Memory B cell (primary cell): Measurements from ENCODE around the gene CDKN2B-AS1.

ENCODE experiments used
- ATAC-seq: fragments of 150-1000 bp; cut with Tn5 transposase; 2 replicates; pipeline ENCODE4 v1.10.0; 2021; ENCODE audit warnings: low read depth, mild to moderate bottlenecking, moderate library complexity
- DNase-seq, 2 donors: peaks; one replicate each; pipeline ENCODE4 v3.0.0; 2022; ENCODE audit warnings: low spot score in 2 of 2
- H3K27ac Mint-ChIP-seq: one replicate; pipeline ENCODE4 v1.8.0; 2022; ENCODE audit warnings: mild to moderate bottlenecking, moderate library complexity, mixed read lengths
- H3K27me3 Mint-ChIP-seq: one replicate; pipeline ENCODE4 v1.8.0; 2022; ENCODE audit warnings: mixed read lengths
- H3K36me3 Mint-ChIP-seq: one replicate; pipeline ENCODE4 v1.8.0; 2022; ENCODE audit warnings: mild to moderate bottlenecking, mixed read lengths
- H3K4me1 Mint-ChIP-seq: one replicate; pipeline ENCODE4 v1.8.0; 2022; ENCODE audit warnings: mixed read lengths
- H3K4me3 Mint-ChIP-seq: one replicate; pipeline ENCODE4 v1.8.0; 2022; ENCODE audit warnings: mild to moderate bottlenecking, moderate library complexity, mixed read lengths
- H3K9me3 Mint-ChIP-seq: one replicate; pipeline ENCODE4 v1.8.0; 2022; ENCODE audit warnings: mixed read lengths

The CDKN2B-AS1 gene

GRCh38 chr9:21989440-21990189 is 5.0 kb upstream of the CDKN2B-AS1 start:
- no peak for DNase-seq
- H3K9me3 Mint-ChIP-seq, result no peaks in the 10 kb centered on the region
- peaks cover 8% of the 10 kb centered on the region for H3K4me1 Mint-ChIP-seq
- peaks cover 2% of the 10 kb centered on the region for H3K36me3 Mint-ChIP-seq
- peaks cover 5% of the 10 kb centered on the region for H3K27me3 Mint-ChIP-seq
- no peak for ATAC-seq
- H3K27ac Mint-ChIP-seq, result no peak overlapping the region
- H3K4me3 Mint-ChIP-seq, result no peak overlapping the region

DNA sequence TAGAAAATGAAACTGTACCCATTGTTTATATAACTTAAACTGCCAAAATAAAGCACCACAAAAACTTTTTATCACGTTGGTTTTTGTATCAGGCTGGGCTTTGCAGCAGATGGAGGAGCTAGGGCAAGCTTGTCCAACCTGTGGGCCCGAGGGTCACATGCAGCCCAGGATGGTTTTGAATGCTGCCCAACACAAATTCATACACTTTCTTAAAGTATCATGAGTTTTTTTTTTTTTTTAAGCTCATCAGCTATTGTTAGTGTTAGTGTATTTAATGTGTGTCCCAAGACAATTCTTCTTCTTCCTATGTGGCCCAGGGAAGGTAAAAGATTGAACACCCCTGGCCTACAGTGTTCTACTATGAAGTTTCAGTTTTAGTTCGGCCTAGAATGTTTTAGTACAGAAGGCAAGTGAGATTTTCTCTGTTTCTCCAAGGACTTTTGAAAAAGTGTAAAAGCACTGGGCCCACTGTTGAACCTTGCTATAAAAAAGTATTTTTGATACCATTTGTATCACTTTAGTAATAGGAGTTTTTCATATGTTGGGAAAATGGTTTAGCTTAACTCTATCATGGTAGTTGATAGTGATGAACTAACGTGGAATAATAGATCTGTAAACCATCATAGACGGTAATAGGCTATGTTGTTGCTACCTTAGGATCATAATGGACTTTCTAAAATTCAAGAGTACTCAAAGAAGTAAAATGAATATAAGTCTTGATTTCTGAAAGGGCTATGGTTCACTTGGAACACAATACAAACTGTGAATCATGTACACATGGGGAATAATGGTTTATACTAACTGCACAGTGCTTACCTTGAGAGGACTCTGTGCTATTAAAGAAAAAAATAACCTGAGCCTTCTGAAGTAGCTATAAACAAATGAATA is 3.3 kb upstream of the CDKN2B-AS1 start:
- H3K27me3 Mint-ChIP-seq, result peaks cover 5% of the 10 kb centered on the region
- no peak overlapping the region for H3K4me3 Mint-ChIP-seq
- no peak overlapping the region for H3K27ac Mint-ChIP-seq
- ATAC-seq, result no peak
- no peak for DNase-seq
- peaks cover 16% of the 10 kb centered on the region for H3K4me1 Mint-ChIP-seq
- H3K9me3 Mint-ChIP-seq, result no peaks in the 10 kb centered on the region
- peaks cover 2% of the 10 kb centered on the region for H3K36me3 Mint-ChIP-seq

GRCh38 chr9:21993007-21993406 is 1.6 kb upstream of the CDKN2B-AS1 start:
- Mint-ChIP-seq H3K36me3 (peaks cover 2% of the 10 kb centered on the region), H3K9me3 (no peaks in the 10 kb centered on the region), H3K27me3 (peaks cover 3% of the 10 kb centered on the region), H3K4me1 (peaks cover 16% of the 10 kb centered on the region), H3K27ac (peak overlapping the region; percentile 95), H3K4me3 (peak overlapping the region; percentile 96)
- no peak for DNase-seq
- ATAC-seq, result no peak

DNA sequence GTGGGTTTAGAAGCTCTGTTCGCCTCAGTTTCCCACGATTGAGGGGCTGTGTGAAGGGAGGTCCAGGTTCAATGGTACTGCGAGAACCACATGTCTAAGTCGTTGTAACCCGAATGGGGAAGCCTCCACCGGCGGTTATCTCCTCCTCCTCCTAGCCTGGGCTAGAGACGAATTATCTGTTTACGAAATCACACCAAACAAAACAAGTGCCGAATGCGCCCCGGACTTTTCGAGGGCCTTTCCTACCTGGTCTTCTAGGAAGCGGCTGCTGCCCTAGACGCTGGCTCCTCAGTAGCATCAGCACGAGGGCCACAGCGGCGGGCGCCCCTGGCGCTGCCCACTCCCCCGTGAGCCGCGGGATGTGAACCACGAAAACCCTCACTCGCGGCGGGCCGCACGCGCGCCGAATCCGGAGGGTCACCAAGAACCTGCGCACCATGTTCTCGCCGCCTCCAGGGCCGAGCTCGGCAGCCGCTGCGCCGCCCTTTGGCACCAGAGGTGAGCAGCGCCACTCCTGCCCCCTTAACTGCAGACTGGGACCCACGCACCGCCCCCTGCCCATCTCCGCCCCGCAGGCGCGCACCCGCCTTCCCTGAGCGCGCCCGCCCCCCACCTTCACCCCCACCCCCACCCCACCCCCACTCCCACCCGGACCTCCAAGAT is 567 bp upstream of the CDKN2B-AS1 start, which contains the start of gene CDKN2A:
Gene CDKN2A, minus strand, starts transcription at position 500 of the 663 bp plus-strand sequence.
- DNase-seq, result peak; percentile 60 to 67
- peak; percentile 46 for ATAC-seq
- H3K27ac Mint-ChIP-seq, result peak within 1 kb of the TSS; percentile 95
- peaks cover 2% of the 10 kb centered on the region for H3K27me3 Mint-ChIP-seq
- H3K4me3 Mint-ChIP-seq, result peak within 1 kb of the TSS; percentile 96
- peaks cover 16% of the 10 kb centered on the region for H3K4me1 Mint-ChIP-seq
- H3K9me3 Mint-ChIP-seq, result no peaks in the 10 kb centered on the region
- H3K36me3 Mint-ChIP-seq, result peaks cover 2% of the 10 kb centered on the region

- H3K9me3 Mint-ChIP-seq, result no peaks in the 10 kb centered on the region
- DNase-seq (peak; percentile 85 to 89), ATAC-seq (peak; percentile 80)
- peaks cover 2% of the 10 kb centered on the region for H3K36me3 Mint-ChIP-seq
- peak overlapping the region; percentile 96 for H3K4me3 Mint-ChIP-seq
- H3K4me1 Mint-ChIP-seq, result peaks cover 16% of the 10 kb centered on the region
- peak overlapping the region; percentile 95 for H3K27ac Mint-ChIP-seq
- peaks cover 2% of the 10 kb centered on the region for H3K27me3 Mint-ChIP-seq
Measured at GRCh38 chr9:21995006-21995665, 545 bp downstream of the CDKN2B-AS1 start.

DNA sequence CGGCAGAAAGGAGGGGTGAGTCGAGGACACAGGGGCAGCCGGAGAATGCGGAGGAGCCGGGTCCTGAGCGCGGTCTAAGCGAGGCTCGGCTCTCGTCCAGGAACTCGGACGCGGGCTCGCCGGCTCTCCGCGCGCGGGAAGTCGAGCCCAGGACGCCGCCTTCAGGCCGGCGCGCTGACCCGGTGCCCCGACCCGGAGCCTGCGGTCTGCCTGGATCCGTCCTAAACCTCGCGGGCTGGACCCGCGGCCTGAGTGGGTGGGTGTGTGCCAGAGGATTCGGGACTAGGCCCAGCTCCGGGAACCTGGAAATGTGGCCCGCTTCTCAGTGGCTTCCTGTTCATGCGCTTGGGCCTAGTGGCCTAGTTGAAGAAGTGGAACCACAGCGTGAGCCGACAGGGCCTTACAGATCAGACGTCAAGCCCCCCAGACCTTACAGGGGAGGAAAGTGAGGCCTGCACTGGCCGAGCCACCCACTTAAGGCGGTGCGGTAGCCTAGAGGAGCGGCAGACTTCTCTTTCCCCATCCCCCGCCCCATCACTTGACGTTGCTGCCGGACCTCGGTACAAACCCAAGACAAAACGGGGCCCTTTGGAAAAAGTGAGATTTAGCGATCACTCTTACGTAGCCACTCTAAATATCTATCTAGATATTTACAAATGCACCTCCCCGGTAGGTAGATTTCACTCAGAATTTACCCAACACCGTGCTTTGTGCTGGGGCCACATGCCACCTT is 1.2 kb downstream of the CDKN2B-AS1 start:
- DNase-seq (peak; percentile 35 to 60), ATAC-seq (peak; percentile 15)
- H3K36me3 Mint-ChIP-seq, result no peaks in the 10 kb centered on the region
- H3K4me3 Mint-ChIP-seq, result peak overlapping the region; percentile 96
- H3K9me3 Mint-ChIP-seq, result no peaks in the 10 kb centered on the region
- peak overlapping the region; percentile 95 for H3K27ac Mint-ChIP-seq
- H3K27me3 Mint-ChIP-seq, result no peaks in the 10 kb centered on the region
- H3K4me1 Mint-ChIP-seq, result peaks cover 16% of the 10 kb centered on the region

DNA sequence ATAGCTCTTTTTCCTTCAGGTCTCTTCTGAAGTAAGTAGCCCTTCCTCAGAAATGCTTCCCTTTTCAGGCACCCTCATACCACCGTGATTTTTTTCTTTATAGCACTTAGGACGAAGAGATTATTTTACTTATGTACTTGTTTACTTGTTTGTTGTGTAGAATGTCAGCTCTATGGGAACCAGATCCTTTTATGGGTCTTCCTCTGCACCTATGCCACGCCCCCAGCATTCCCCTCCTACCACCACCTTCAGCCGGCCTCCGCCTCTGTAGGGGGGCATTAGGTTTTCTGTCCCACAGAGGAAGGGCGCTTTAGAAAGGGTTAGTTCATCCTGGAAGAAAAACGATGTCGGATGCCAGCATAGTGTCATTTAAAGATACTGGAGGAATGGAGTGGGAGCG is 1.8 kb downstream of the CDKN2B-AS1 start:
- no peak for DNase-seq
- ATAC-seq, result no peak
- Mint-ChIP-seq H3K4me3 (peak overlapping the region; percentile 96), H3K27ac (peak overlapping the region; percentile 95), H3K27me3 (no peaks in the 10 kb centered on the region), H3K9me3 (no peaks in the 10 kb centered on the region), H3K36me3 (no peaks in the 10 kb centered on the region), H3K4me1 (peaks cover 16% of the 10 kb centered on the region)

DNA sequence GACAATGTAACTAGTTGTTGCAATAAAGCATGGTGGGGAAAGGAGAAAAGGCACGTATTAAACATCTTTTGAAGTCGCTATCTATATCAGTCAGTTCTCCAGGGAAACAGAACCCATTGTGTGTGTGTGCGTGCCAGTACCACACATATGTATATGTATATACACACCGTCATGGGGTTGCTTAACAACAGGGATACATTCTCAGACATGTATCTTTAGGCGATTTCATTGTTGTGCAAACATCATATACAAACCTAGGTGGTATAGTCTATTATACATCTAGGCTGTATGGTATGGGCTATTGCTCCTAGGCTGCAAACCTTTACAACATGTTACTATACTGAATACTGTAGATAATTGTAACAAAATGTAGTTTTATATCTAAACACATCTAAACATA is 2.3 kb downstream of the CDKN2B-AS1 start:
- no peak overlapping the region for H3K27ac Mint-ChIP-seq
- H3K9me3 Mint-ChIP-seq, result no peaks in the 10 kb centered on the region
- peak overlapping the region; percentile 96 for H3K4me3 Mint-ChIP-seq
- peaks cover 16% of the 10 kb centered on the region for H3K4me1 Mint-ChIP-seq
- DNase-seq (no peak), ATAC-seq (no peak)
- H3K36me3 Mint-ChIP-seq, result no peaks in the 10 kb centered on the region
- no peaks in the 10 kb centered on the region for H3K27me3 Mint-ChIP-seq

DNA sequence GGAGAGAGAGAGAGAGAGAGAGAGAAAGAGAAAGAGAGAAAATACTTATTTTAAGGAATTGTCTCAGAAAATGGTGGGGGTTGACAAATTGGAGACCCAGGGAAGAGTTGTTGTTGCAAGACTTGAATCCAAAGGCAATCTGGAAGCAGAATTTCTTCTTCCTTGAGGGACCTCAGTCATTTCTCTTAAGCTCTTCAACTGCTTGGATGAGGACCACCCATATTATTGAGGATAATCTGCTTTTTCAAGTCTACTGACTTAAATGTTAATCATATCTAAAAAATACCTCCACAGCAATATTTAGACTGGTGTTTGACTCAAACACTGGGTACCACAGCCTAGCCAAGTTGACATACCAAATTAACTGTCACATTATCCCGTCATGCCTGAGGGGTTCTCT is 2.9 kb downstream of the CDKN2B-AS1 start:
- Mint-ChIP-seq H3K4me1 (peaks cover 16% of the 10 kb centered on the region), H3K36me3 (no peaks in the 10 kb centered on the region), H3K27ac (no peak overlapping the region), H3K4me3 (no peak overlapping the region), H3K9me3 (no peaks in the 10 kb centered on the region), H3K27me3 (no peaks in the 10 kb centered on the region)
- DNase-seq (no peak), ATAC-seq (no peak)

DNA sequence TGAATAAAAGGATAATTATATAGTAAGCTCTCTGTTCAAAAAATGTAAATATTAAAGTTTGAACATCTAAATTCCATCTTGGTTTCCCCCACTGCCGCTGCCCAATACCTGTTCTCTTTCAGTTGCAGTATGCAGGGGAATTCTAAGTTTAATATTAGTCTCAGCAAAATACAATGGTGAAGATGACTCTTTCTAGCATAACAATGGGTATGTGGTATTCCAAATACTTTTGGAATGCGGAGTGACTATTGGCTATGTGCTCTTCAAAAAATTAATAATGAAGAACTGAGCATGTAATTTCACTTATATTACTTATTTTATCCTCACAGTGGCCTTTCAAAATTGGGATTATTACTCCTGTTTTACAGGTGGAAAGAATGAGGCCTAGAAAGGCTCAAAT is 3.4 kb downstream of the CDKN2B-AS1 start:
- Mint-ChIP-seq H3K36me3 (no peaks in the 10 kb centered on the region), H3K4me1 (peaks cover 16% of the 10 kb centered on the region), H3K27ac (no peak overlapping the region), H3K4me3 (no peak overlapping the region), H3K27me3 (no peaks in the 10 kb centered on the region), H3K9me3 (no peaks in the 10 kb centered on the region)
- ATAC-seq (no peak), DNase-seq (no peak)

- ATAC-seq (no peak), DNase-seq (no peak)
- Mint-ChIP-seq H3K4me3 (no peak overlapping the region), H3K4me1 (peaks cover 14% of the 10 kb centered on the region), H3K27ac (no peak overlapping the region), H3K36me3 (no peaks in the 10 kb centered on the region), H3K27me3 (peaks cover 12% of the 10 kb centered on the region), H3K9me3 (no peaks in the 10 kb centered on the region)
Measured at GRCh38 chr9:22002038-22002437, 7.4 kb downstream of the CDKN2B-AS1 start.

- peaks cover 12% of the 10 kb centered on the region for H3K27me3 Mint-ChIP-seq
Measured at GRCh38 chr9:22005021-22005701, 10.6 kb downstream of the CDKN2B-AS1 start.

More at GRCh38 chr9:22005021-22005701, 10.6 kb downstream of the CDKN2B-AS1 start:
- no peaks in the 10 kb centered on the region for H3K36me3 Mint-ChIP-seq
- no peak overlapping the region for H3K4me3 Mint-ChIP-seq
- H3K4me1 Mint-ChIP-seq, result peaks cover 21% of the 10 kb centered on the region
- ATAC-seq (no peak), DNase-seq (peak in 1 of 2 donors; percentile 18)
- H3K9me3 Mint-ChIP-seq, result no peaks in the 10 kb centered on the region
- peak overlapping the region; percentile 33 for H3K27ac Mint-ChIP-seq
